Measurements from ENCODE around the gene FAF1.

FAF1 gene

GRCh38 chr1:50453266-50453665, 506.8 kb downstream of the FAF1 start:
- no peak overlapping the region for H3K4me2 ChIP-seq (ENCODE audit: low read depth, low read length, poor library complexity, severe bottlenecking)
- no peak overlapping the region for H3K9ac ChIP-seq (ENCODE audit: low read length)
- H3F3A ChIP-seq (ENCODE audit: insufficient read depth), result no peaks in the 10 kb centered on the region
- H4K20me1 ChIP-seq (ENCODE audit: low read depth, low read length), result no peaks in the 10 kb centered on the region
- H2AFZ ChIP-seq (ENCODE audit: low read depth, low read length, severe bottlenecking), result no peak overlapping the region
- H3K79me2 ChIP-seq (ENCODE audit: insufficient read depth, low read length), result no peaks in the 10 kb centered on the region
- TF ChIP-seq EZH2phosphoT487 (conservative IDR thresholded peaks at IDR 0.05; ENCODE audit: low read length), result no peak
- TF ChIP-seq CTCF (IDR thresholded peaks at IDR 0.05; ENCODE audit: insufficient read depth, low read length, poor library complexity, severe bottlenecking), result no peak
- no peaks in the 10 kb centered on the region for H3K9me2 ChIP-seq (replicated peaks; ENCODE audit: insufficient read depth, low read length)
- no peaks in the 10 kb centered on the region for H3K9me3 ChIP-seq (ENCODE audit: insufficient read depth, low read length)
- H3K4me3 ChIP-seq (ENCODE audit: insufficient read depth, low read length, poor library complexity, severe bottlenecking), result no peak overlapping the region
- no peaks in the 10 kb centered on the region for H3K36me3 ChIP-seq (ENCODE audit: low read length)
- no peak overlapping the region for H3K27ac ChIP-seq (ENCODE audit: low read depth, low read length)
- H3K27me3 ChIP-seq (ENCODE audit: low read length), result no peaks in the 10 kb centered on the region

- no peak for TF ChIP-seq CTCF (IDR thresholded peaks at IDR 0.05; ENCODE audit: insufficient read depth, low read length, poor library complexity, severe bottlenecking)
- no peak for TF ChIP-seq EZH2phosphoT487 (conservative IDR thresholded peaks at IDR 0.05; ENCODE audit: low read length)
- Histone ChIP-seq H3K9me2 (replicated peaks; ENCODE audit: insufficient read depth, low read length) (no peaks in the 10 kb centered on the region), H4K20me1 (ENCODE audit: low read depth, low read length) (no peaks in the 10 kb centered on the region), H3K4me2 (ENCODE audit: low read depth, low read length, poor library complexity, severe bottlenecking) (no peak overlapping the region), H3K36me3 (ENCODE audit: low read length) (no peaks in the 10 kb centered on the region), H3K9ac (ENCODE audit: low read length) (no peak overlapping the region), H3K4me3 (ENCODE audit: insufficient read depth, low read length, poor library complexity, severe bottlenecking) (no peak overlapping the region), H3K27me3 (ENCODE audit: low read length) (no peaks in the 10 kb centered on the region), H3K9me3 (ENCODE audit: insufficient read depth, low read length) (no peaks in the 10 kb centered on the region), H3K27ac (ENCODE audit: low read depth, low read length) (no peak overlapping the region), H3F3A (ENCODE audit: insufficient read depth) (no peaks in the 10 kb centered on the region), H3K79me2 (ENCODE audit: insufficient read depth, low read length) (no peaks in the 10 kb centered on the region), H2AFZ (ENCODE audit: low read depth, low read length, severe bottlenecking) (no peak overlapping the region)
Observed at GRCh38 chr1:50452700-50453099, 507.4 kb downstream of the FAF1 start.

- Histone ChIP-seq H3K4me2 (ENCODE audit: low read depth, low read length, poor library complexity, severe bottlenecking) (no peak overlapping the region), H3K27me3 (ENCODE audit: low read length) (no peaks in the 10 kb centered on the region), H3K9me3 (ENCODE audit: insufficient read depth, low read length) (no peaks in the 10 kb centered on the region), H3K4me3 (ENCODE audit: insufficient read depth, low read length, poor library complexity, severe bottlenecking) (no peak overlapping the region), H3K27ac (ENCODE audit: low read depth, low read length) (no peak overlapping the region), H4K20me1 (ENCODE audit: low read depth, low read length) (no peaks in the 10 kb centered on the region), H2AFZ (ENCODE audit: low read depth, low read length, severe bottlenecking) (no peak overlapping the region), H3K36me3 (ENCODE audit: low read length) (no peaks in the 10 kb centered on the region), H3F3A (ENCODE audit: insufficient read depth) (no peaks in the 10 kb centered on the region), H3K79me2 (ENCODE audit: insufficient read depth, low read length) (no peaks in the 10 kb centered on the region), H3K9me2 (replicated peaks; ENCODE audit: insufficient read depth, low read length) (no peaks in the 10 kb centered on the region), H3K9ac (ENCODE audit: low read length) (no peak overlapping the region)
- TF ChIP-seq CTCF (IDR thresholded peaks at IDR 0.05; ENCODE audit: insufficient read depth, low read length, poor library complexity, severe bottlenecking) (no peak), EZH2phosphoT487 (conservative IDR thresholded peaks at IDR 0.05; ENCODE audit: low read length) (no peak)
Observed at GRCh38 chr1:50450861-50451653, 509.0 kb downstream of the FAF1 start.
